Measurements from ENCODE around the gene ERGIC1. TPM values are rescaled to one million over a fixed set of nuclear protein-coding genes. Genes with fewer than 3 reads are reported as not detected.
A peak's percentile ranks its signal among the peaks of the same experiment; 100 is the strongest.

The ERGIC1 gene
- total and polyA plus RNA-seq, 10 of the 15 experiments (the other 5 are each of a cell fraction or from before 2014, with no cell fraction given): 8.8 to 104 (median 76.3) TPM

GRCh38 chr5:172906436-172906835 lies 72.4 kb downstream of the ERGIC1 start (continued):
- TF ChIP-seq E2F4 (IDR thresholded peaks at IDR 0.05; ENCODE audit: low read depth, low read length) (no peak), TCF12 (IDR thresholded peaks at IDR 0.05; ENCODE audit: low read depth, low read length) (peak; percentile 37; the same call in 1 of the 2 replicates), TCF7 (IDR thresholded peaks at IDR 0.05; ENCODE audit: borderline replicate concordance) (peak; percentile 95), STAT3 (IDR thresholded peaks at IDR 0.05; ENCODE audit: low read depth, low read length) (no peak), ZZZ3 (IDR thresholded peaks at IDR 0.05; ENCODE audit: control insufficient read depth, insufficient read length, low read depth) (no peak), FOXM1 (IDR thresholded peaks at IDR 0.05; ENCODE audit: low read depth, low read length) (peak; percentile 86; the same call in 1 of the 2 replicates), NFIC (IDR thresholded peaks at IDR 0.05; ENCODE audit: low read depth, low read length) (peak; percentile 89), TAF1 (IDR thresholded peaks at IDR 0.05; ENCODE audit: borderline replicate concordance, low read depth, low read length) (no peak), ETV6 (conservative IDR thresholded peaks at IDR 0.05 in 1 of 2, IDR thresholded peaks at IDR 0.05 in 1 of 2; ENCODE audit: borderline replicate concordance in 1 of 2, low read depth in 1 of 2) (peak in 1 of 2 experiments; percentile 42; a peak in 1 of 4 replicates), NR2C1 (IDR thresholded peaks at IDR 0.05) (no peak), EP300 (IDR thresholded peaks at IDR 0.05; ENCODE audit: borderline replicate concordance in 1 of 2, control insufficient read depth in 1 of 2, low read depth in 2 of 2, low read length in 2 of 2) (peak in 1 of 2 experiments; percentile 45; a peak in 1 of 4 replicates), PBX3 (IDR thresholded peaks at IDR 0.05; ENCODE audit: insufficient replicate concordance, low read depth, low read length) (no peak), JUNB (IDR thresholded peaks at IDR 0.05) (peak; percentile 98), TCF3 (IDR thresholded peaks at IDR 0.05; ENCODE audit: borderline replicate concordance, insufficient read depth, low read depth, low read length) (0 out of 2 replicates have a peak, but pooled peaks have one; percentile 26), RCOR1 (conservative IDR thresholded peaks at IDR 0.05; ENCODE audit: low read depth, low read length) (no peak), BHLHE40 (IDR thresholded peaks at IDR 0.05; ENCODE audit: borderline replicate concordance in 1 of 2, low read depth in 2 of 2, low read length in 1 of 2) (no peak), ZBED1 (IDR thresholded peaks at IDR 0.05; ENCODE audit: borderline replicate concordance) (peak; percentile 82; the same call in 1 of the 2 replicates)
